ENCODE measurements around the gene CLEC1A.

- TF ChIP-seq CTCF (conservative IDR thresholded peaks at IDR 0.05 in 1 of 2, IDR thresholded peaks at IDR 0.05 in 1 of 2; ENCODE audit: extremely low read depth in 1 of 2, insufficient read depth in 1 of 2, low read depth in 1 of 2, low read length in 2 of 2) (no peak), EZH2 (IDR thresholded peaks at IDR 0.05; ENCODE audit: borderline replicate concordance, low read length) (no peak)
Measured at GRCh38 chr12:10121278-10121677, 22.5 kb upstream of the CLEC1A start.

Measured in mammary epithelial cell (primary cell).